Esophagus squamous epithelium (tissue), 5 donors: ENCODE data around the gene FBXO31. TPM values are rescaled to one million over a fixed set of nuclear protein-coding genes. Genes with fewer than 3 reads are reported as not detected.
"Not testable (repeated sequence)": the region's sequence is repeated elsewhere in the genome, so short reads cannot be mapped to it uniquely, and the experiment has no call there.

ENCODE experiments used
- DNase-seq: peaks from one replicate; lab custom pipeline; 2025; lab: John Stamatoyannopoulos, UW
- H3K27ac ChIP-seq, 4 donors: fragments of 200-600 bp; sonication (generic); one replicate each; pipeline ENCODE4 v1.5.1; 2016 to 2019; ENCODE audit warnings: mild to moderate bottlenecking in 1 of 4
- H3K27me3 ChIP-seq, 4 donors: fragments of 200-600 bp; sonication (generic); 1 replicate in 3 of 4; 2 replicates in 1 of 4; pipeline versions ENCODE4 v1.5.1 to v1.6.0; 2017 to 2021; ENCODE audit warnings: antibody characterized with exemption in 1 of 4
- H3K36me3 ChIP-seq, 3 donors: fragments of 200-600 bp; sonication (generic); one replicate each; pipeline ENCODE4 v1.5.1; 2016 to 2019
- H3K4me1 ChIP-seq, 3 donors: fragments of 200-600 bp; sonication (generic); one replicate each; pipeline ENCODE4 v1.5.1; 2017 to 2019
- H3K4me3 ChIP-seq, 4 donors: fragments of 200-600 bp; sonication (generic); 1 replicate in 3 of 4; 2 replicates in 1 of 4; pipeline ENCODE4 v1.5.1; 2016 to 2019; ENCODE audit warnings: mild to moderate bottlenecking in 2 of 4, moderate library complexity in 1 of 4
- H3K9me3 ChIP-seq, 3 donors: fragments of 200-600 bp; sonication (generic); one replicate each; pipeline ENCODE4 v1.5.1; 2016 to 2019
- CTCF ChIP-seq, 6 experiments: fragments of 450-650 bp in 4 of 6; fragments of 200-600 bp in 2 of 6; sonication (generic) in 2 of 6; IDR thresholded peaks; one replicate each; pipeline ENCODE4 v1.5.1; 2016 to 2019; ENCODE audit warnings: antibody characterized with exemption in 6 of 6, mild to moderate bottlenecking in 4 of 6, moderate library complexity in 4 of 6
- POLR2A ChIP-seq, 4 donors: fragments of 450-650 bp; IDR thresholded peaks; one replicate each; pipeline ENCODE4 v1.6.1; 2017; ENCODE audit warnings: antibody characterized with exemption in 4 of 4, mild to moderate bottlenecking in 4 of 4, moderate library complexity in 3 of 4
- WGBS, 2 donors: methylation state at CpG; one replicate each; pipeline ENCODE4 v1.1.5; 2018; 5-methylcytosine and 5-hydroxymethylcytosine counted together
- intact Hi-C: fragments of 100-400 bp; cut with DNase I; formaldehyde crosslinking; loops from one replicate; pipeline ENCODE4 v1.15.0; 2022
- total RNA-seq, 4 donors: library from RNA; depleted of rRNA; stranded (reverse); fragments of >200 nt; gene quantifications; one replicate each; pipeline ENCODE4 v1.1.0, GENCODE V29; 2016
- donor health status: DM: yes; HTN: yes; CAD: no.

Gene FBXO31
- total RNA-seq, 4 donors from 2014 or later: 18.3 to 43.7 (median 21.2) TPM

- intact Hi-C loops: no loop called here
- H3K27me3 ChIP-seq: no peaks in the 10 kb centered on the region
- H3K9me3 ChIP-seq: no peaks in the 10 kb centered on the region
- no peak for TF ChIP-seq POLR2A (IDR thresholded peaks at IDR 0.05)
- TF ChIP-seq CTCF (IDR thresholded peaks at IDR 0.05): no peak
- DNase-seq: no peak
- WGBS, 2 donors: 41 to 61% methylated on average over 10 to 15 of the region's 17 CpGs
- H3K4me3 ChIP-seq: peak overlapping the region in 1 of 4 donors; percentile 39
- peak overlapping the region; percentile 45 to 85 (median 77) for H3K27ac ChIP-seq
- H3K36me3 ChIP-seq: peaks cover 8 to 75% (median 19%) of the 10 kb centered on the region in 3 donors
- peaks cover 4 to 60% (median 18%) of the 10 kb centered on the region in 3 donors for H3K4me1 ChIP-seq
Measured at GRCh38 chr16:87363771-87364455, 19.7 kb downstream of the FBXO31 start.

- DNase-seq, intact Hi-C loops, H3K4me3 ChIP-seq, H3K27me3 ChIP-seq, H3K9me3 ChIP-seq: not testable (repeated sequence)
- peaks cover 4 to 51% (median 18%) of the 10 kb centered on the region in 3 donors for H3K4me1 ChIP-seq
- H3K36me3 ChIP-seq: peaks cover 14 to 84% (median 28%) of the 10 kb centered on the region in 3 donors
- H3K27ac ChIP-seq: peak overlapping the region in 3 of 4 donors; percentile 75 to 85 (median 79)
- WGBS, 2 donors: 75 to 88% methylated on average over 7 to 13 of the region's 13 CpGs
Measured at GRCh38 chr16:87362828-87363559, 20.6 kb downstream of the FBXO31 start.

GRCh38 chr16:87361916-87362619 lies 21.5 kb downstream of the FBXO31 start:
- intact Hi-C loops: no loop called here
- WGBS, 2 donors: 94 to 96% methylated on average over 6 of the region's 8 CpGs
- H3K27me3 ChIP-seq: no peaks in the 10 kb centered on the region
- no peaks in the 10 kb centered on the region for H3K9me3 ChIP-seq
- DNase-seq: no peak
- peak overlapping the region in 2 of 4 donors; percentile 47 to 75 for H3K27ac ChIP-seq
- H3K4me3 ChIP-seq: no peak overlapping the region
- peaks cover 4 to 42% (median 13%) of the 10 kb centered on the region in 3 donors for H3K4me1 ChIP-seq
- TF ChIP-seq POLR2A (IDR thresholded peaks at IDR 0.05) (no peak), CTCF (IDR thresholded peaks at IDR 0.05) (no peak)
- H3K36me3 ChIP-seq: peaks cover 14 to 86% (median 29%) of the 10 kb centered on the region in 3 donors

- Histone ChIP-seq H3K4me1 (peaks cover 1 to 31% (median 13%) of the 10 kb centered on the region in 3 donors), H3K27me3 (no peaks in the 10 kb centered on the region), H3K9me3 (no peaks in the 10 kb centered on the region), H3K27ac (no peak overlapping the region), H3K36me3 (peaks cover 14 to 86% (median 29%) of the 10 kb centered on the region in 3 donors), H3K4me3 (no peak overlapping the region)
- 94 to 95% methylated on average over 12 of the region's 16 CpGs for WGBS, 2 donors
- intact Hi-C loops: no loop called here
- no peak for DNase-seq
- TF ChIP-seq CTCF (IDR thresholded peaks at IDR 0.05) (no peak), POLR2A (IDR thresholded peaks at IDR 0.05) (no peak)
Measured at GRCh38 chr16:87360862-87361610, 22.5 kb downstream of the FBXO31 start.

GRCh38 chr16:87359121-87359520 lies 24.5 kb downstream of the FBXO31 start:
- H3K9me3 ChIP-seq: no peaks in the 10 kb centered on the region
- no peak for TF ChIP-seq CTCF (IDR thresholded peaks at IDR 0.05)
- TF ChIP-seq POLR2A (IDR thresholded peaks at IDR 0.05): no peak
- H3K27me3 ChIP-seq: no peaks in the 10 kb centered on the region
- peaks cover 14 to 89% (median 29%) of the 10 kb centered on the region in 3 donors for H3K36me3 ChIP-seq
- no peak for DNase-seq
- intact Hi-C loops: no loop called here
- no peak overlapping the region for H3K27ac ChIP-seq
- 87 to 90% methylated on average over 6 of the region's 7 CpGs for WGBS, 2 donors
- peaks cover 0 to 15% (median 8%) of the 10 kb centered on the region in 3 donors for H3K4me1 ChIP-seq
- H3K4me3 ChIP-seq: no peak overlapping the region
